GM12878 (cell line): ENCODE measurements around the gene TMEM63C. TPM values are rescaled to one million over a fixed set of nuclear protein-coding genes. Genes with fewer than 3 reads are reported as not detected.

Experiments
- ATAC-seq: fragments of 200-7000 bp; cut with Tn5 transposase; 3 replicates; pipeline ENCODE4 v1.9.1; 2020; ENCODE audit warnings: mild to moderate bottlenecking, moderate library complexity
- BruUV-seq: library from RNA; stranded (reverse); fragments of 400-500 nt; replicated peaks from 2 replicates; lab custom pipeline; 2021; lab: Mats Ljungman, UMichigan
- CTCF ChIA-PET: fragments of 300-600 bp; sonication (Branson Sonifier 250); formaldehyde crosslinking; extraction: SDS; loops from one replicate; lab custom pipeline; 2021; ENCODE audit warnings: inconsistent platforms; lab: Yijun Ruan, JAX
- POLR2A ChIA-PET: fragments of 350-600 bp; formaldehyde crosslinking; extraction: SDS; loops from one replicate; lab custom pipeline; 2021; ENCODE audit warnings: inconsistent platforms; lab: Charles Lee
- RAD21 ChIA-PET: fragments of 300-600 bp; sonication (Branson Sonifier 250); formaldehyde crosslinking; loops from one replicate; lab custom pipeline; 2023; ENCODE audit warnings: antibody characterized with exemption; ENCODE audit not compliant: unreplicated experiment; lab: Charles Lee
- SMC1A ChIA-PET: fragments of 300-600 bp; sonication (Branson Sonifier 250); formaldehyde crosslinking; loops from one replicate; lab custom pipeline; 2023; ENCODE audit not compliant: unreplicated experiment, uncharacterized antibody; lab: Charles Lee
- DNase-seq: peaks from one replicate; pipeline ENCODE4 v3.0.0-alpha.2; 2011; ENCODE audit warnings: low read depth, low spot score
- FAIRE-seq: peaks from 3 replicates; lab custom pipeline; 2011; peaks lifted over from hg19 to GRCh38; lab: Jason Lieb, UNC
- H2AFZ ChIP-seq: 2 replicates; pipeline ENCODE4 v1.6.0; 2011; ENCODE audit warnings: low read depth, low read length, control low read depth; ENCODE audit not compliant: control insufficient read depth
- H3K27ac ChIP-seq: 2 replicates; pipeline ENCODE4 v1.5.1; 2011; ENCODE audit warnings: control low read depth; ENCODE audit not compliant: control insufficient read depth, insufficient read depth
- H3K27me3 ChIP-seq, 2 experiments: replicated peaks in 1 of 2; 2 replicates each; pipeline versions ENCODE4 v1.6.0 to v1.6.1; 2011; ENCODE audit warnings: low read length in 1 of 2; ENCODE audit not compliant: control insufficient read depth in 2 of 2, insufficient read depth in 2 of 2
- H3K36me3 ChIP-seq, 2 experiments: 2 replicates each; pipeline ENCODE4 v1.5.1; 2011; ENCODE audit warnings: low read length in 1 of 2; ENCODE audit not compliant: control insufficient read depth in 2 of 2, insufficient read depth in 2 of 2
- H3K4me1 ChIP-seq: 2 replicates; pipeline ENCODE4 v1.6.1; 2011; ENCODE audit warnings: mild to moderate bottlenecking, low read length, moderate library complexity, mixed read lengths; ENCODE audit not compliant: control insufficient read depth, insufficient read depth
- H3K4me2 ChIP-seq: 2 replicates; pipeline ENCODE4 v1.6.0; 2011; ENCODE audit warnings: control low read depth; ENCODE audit not compliant: control insufficient read depth, insufficient read depth
- H3K4me3 ChIP-seq: fragments of 200-600 bp; sonication (generic); 2 replicates; pipeline ENCODE4 v1.5.1; 2016
- H3K79me2 ChIP-seq: 2 replicates; pipeline ENCODE4 v1.6.0; 2011; ENCODE audit warnings: low read length; ENCODE audit not compliant: control insufficient read depth, insufficient read depth
- H3K9ac ChIP-seq: 2 replicates; pipeline ENCODE4 v1.8.0; 2011; ENCODE audit warnings: low read length, control low read depth, mixed read lengths; ENCODE audit not compliant: control insufficient read depth, insufficient read depth
- H3K9me3 ChIP-seq: replicated peaks from 3 replicates; pipeline ENCODE4 v1.5.1; 2011; ENCODE audit warnings: mild to moderate bottlenecking, low read length; ENCODE audit not compliant: control insufficient read depth, insufficient read depth
- H4K20me1 ChIP-seq: 2 replicates; pipeline ENCODE4 v1.6.0; 2011; ENCODE audit not compliant: control insufficient read depth, insufficient read depth
- CBX3 ChIP-seq: fragments of 200-600 bp; sonication (generic); IDR thresholded peaks from 2 replicates; pipeline ENCODE4 v1.6.1; 2016; ENCODE audit warnings: low read depth, borderline replicate concordance
- CHD1 ChIP-seq: IDR thresholded peaks from 2 replicates; pipeline ENCODE4 v1.6.1; 2012; ENCODE audit warnings: low read depth, low read length, improper control_type of control experiment
- E2F8 ChIP-seq: fragments of 450-650 bp; IDR thresholded peaks from 2 replicates; pipeline ENCODE4 v1.6.1; 2018; ENCODE audit warnings: mild to moderate bottlenecking, low read depth, moderate library complexity; ENCODE audit not compliant: partially characterized antibody
- EZH2 ChIP-seq: IDR thresholded peaks from 2 replicates; pipeline ENCODE4 v1.6.1; 2012; ENCODE audit warnings: low read depth, mild to moderate bottlenecking, control low read depth, inconsistent platforms, low read length, borderline replicate concordance; ENCODE audit not compliant: control insufficient read depth
- HCFC1 ChIP-seq: fragments of 150-350 bp; IDR thresholded peaks from 2 replicates; pipeline ENCODE4 v1.6.1; 2014; ENCODE audit warnings: low read length
- PML ChIP-seq: IDR thresholded peaks from 2 replicates; pipeline ENCODE4 v1.6.1; 2012; ENCODE audit warnings: low read length, inconsistent platforms
- RB1 ChIP-seq: fragments of 450-650 bp; formaldehyde crosslinking; IDR thresholded peaks from 2 replicates; pipeline ENCODE4 v1.6.1; 2017; ENCODE audit warnings: mild to moderate bottlenecking, borderline replicate concordance
- RELA ChIP-seq: fragments of 450-650 bp; IDR thresholded peaks from 2 replicates; pipeline ENCODE4 v1.8.0; 2014; ENCODE audit warnings: borderline replicate concordance; ENCODE audit not compliant: partially characterized antibody
- SP1 ChIP-seq: IDR thresholded peaks from one replicate; pipeline ENCODE4 v1.6.1; 2011; ENCODE audit warnings: low read depth, low read length
- WRNIP1 ChIP-seq: IDR thresholded peaks from 2 replicates; pipeline ENCODE4 v1.6.1; 2011; ENCODE audit warnings: low read depth, low read length, improper control_type of control experiment, borderline replicate concordance
- YY1 ChIP-seq: IDR thresholded peaks from 2 replicates; pipeline ENCODE4 v1.6.1; 2011; ENCODE audit warnings: low read depth, mild to moderate bottlenecking, low read length
- ZBTB40 ChIP-seq: fragments of 450-650 bp; IDR thresholded peaks from 2 replicates; pipeline ENCODE4 v1.6.1; 2016; ENCODE audit warnings: mild to moderate bottlenecking, moderate library complexity, borderline replicate concordance
- WGBS: methylation state at CpG from one replicate; pipeline ENCODE4 v1.1.6; 2016; ENCODE audit warnings: low lambda C conversion rate; ENCODE audit not compliant: insufficient replicate concordance, insufficient coverage; ENCODE audit errors: missing lambda C conversion rate; 5-methylcytosine and 5-hydroxymethylcytosine counted together
- in situ Hi-C: fragments of 300-500 bp; cut with MboI; formaldehyde crosslinking; loops from 9 replicates; pipeline ENCODE4 v1.14.3; 2018; ENCODE audit warnings: mixed read lengths
- intact Hi-C: fragments of 100-400 bp; cut with micrococcal nuclease; formaldehyde crosslinking; loops from one replicate; pipeline ENCODE4 v1.14.2; 2022; ENCODE audit not compliant: unreplicated experiment
- polyA plus RNA-seq, 11 experiments: library from polyadenylated mRNA; depleted of rRNA in 4 of 11; unstranded in 6 of 11; stranded (reverse) in 5 of 11; fragments of >200 nt; fragmentation: Nextera tagmentation in 4 of 11; fragmentation: Illumina TruSeq in 1 of 11; extraction: Ambion mirVana in 4 of 11; extraction: Trizol in 1 of 11; gene quantifications; 1 replicate in 1 of 11; 2 replicates in 10 of 11; pipeline versions ENCODE4 v1.2.1 to v1.2.3, GENCODE V29; 2011 to 2016; ENCODE audit warnings: inconsistent platforms in 2 of 11, missing spikeins in 2 of 11, low read depth in 1 of 11
- total RNA-seq, 4 experiments: library from RNA; depleted of rRNA in 3 of 4; stranded (reverse); fragments of >200 nt in 3 of 4; fragmentation: Illumina TruSeq in 1 of 4; extraction: Trizol in 1 of 4; gene quantifications; 2 replicates each; pipeline versions ENCODE4 v1.2.1 to v1.2.3, GENCODE V29; 2013 to 2021
- TF ChIP-seq, protein P1 (sequence below), 3 experiments: IDR thresholded peaks in 2 of 3; conservative IDR thresholded peaks in 1 of 3; 2 replicates each; pipeline ENCODE4 v1.5.1; 2011; ENCODE audit warnings: low read depth in 3 of 3, low read length in 3 of 3, mild to moderate bottlenecking in 3 of 3, control low read depth in 2 of 3, moderate library complexity in 2 of 3, inconsistent platforms in 1 of 3, mixed read lengths in 1 of 3; ENCODE audit not compliant: control insufficient read depth in 2 of 3, insufficient read depth in 1 of 3; ENCODE audit errors: extremely low read depth in 1 of 3
- TF ChIP-seq, protein P2 (sequence below): fragments of 450-650 bp; conservative IDR thresholded peaks from 2 replicates; pipeline ENCODE4 v1.6.1; 2017; ENCODE audit warnings: mild to moderate bottlenecking, moderate library complexity

The TMEM63C gene
- total and polyA plus RNA-seq, 10 of the 15 experiments (the other 5 are each of a cell fraction or from before 2014, with no cell fraction given) = 0.06 to 1.3 (median 0.39) TPM; not detected in 4

GRCh38 chr14:77198561-77198960, 17.0 kb downstream of the TMEM63C start:
- no TSS peak for BruUV-seq
- Histone ChIP-seq H3K79me2 (no peaks in the 10 kb centered on the region), H3K36me3 (no peaks in the 10 kb centered on the region), H2AFZ (no peak overlapping the region), H3K27me3 (peaks cover 0 to 9% of the 10 kb centered on the region in 2 experiments; a peak in 2 of 4 replicates), H3K4me1 (no peaks in the 10 kb centered on the region), H3K4me3 (no peak overlapping the region), H3K9me3 (no peaks in the 10 kb centered on the region), H3K4me2 (no peak overlapping the region), H4K20me1 (no peaks in the 10 kb centered on the region), H3K9ac (no peak overlapping the region), H3K27ac (no peak overlapping the region)
- 40% methylated on average over 6 of the region's 6 CpGs for WGBS
- POLR2A ChIA-PET = no interaction called here
- ATAC-seq (no peak), FAIRE-seq (no peak), DNase-seq (no peak)
- RAD21 ChIA-PET = no interaction called here
- CTCF ChIA-PET = no interaction called here
- intact Hi-C loops = loop anchor here (1.0 kb wide), 1 partner anchor 16 kb away; no protein-coding TSS in a partner anchor
- SMC1A ChIA-PET = no interaction called here
- in situ Hi-C loops = no loop called here
- TF ChIP-seq CBX3 = no peak
- TF ChIP-seq, protein P1, sequence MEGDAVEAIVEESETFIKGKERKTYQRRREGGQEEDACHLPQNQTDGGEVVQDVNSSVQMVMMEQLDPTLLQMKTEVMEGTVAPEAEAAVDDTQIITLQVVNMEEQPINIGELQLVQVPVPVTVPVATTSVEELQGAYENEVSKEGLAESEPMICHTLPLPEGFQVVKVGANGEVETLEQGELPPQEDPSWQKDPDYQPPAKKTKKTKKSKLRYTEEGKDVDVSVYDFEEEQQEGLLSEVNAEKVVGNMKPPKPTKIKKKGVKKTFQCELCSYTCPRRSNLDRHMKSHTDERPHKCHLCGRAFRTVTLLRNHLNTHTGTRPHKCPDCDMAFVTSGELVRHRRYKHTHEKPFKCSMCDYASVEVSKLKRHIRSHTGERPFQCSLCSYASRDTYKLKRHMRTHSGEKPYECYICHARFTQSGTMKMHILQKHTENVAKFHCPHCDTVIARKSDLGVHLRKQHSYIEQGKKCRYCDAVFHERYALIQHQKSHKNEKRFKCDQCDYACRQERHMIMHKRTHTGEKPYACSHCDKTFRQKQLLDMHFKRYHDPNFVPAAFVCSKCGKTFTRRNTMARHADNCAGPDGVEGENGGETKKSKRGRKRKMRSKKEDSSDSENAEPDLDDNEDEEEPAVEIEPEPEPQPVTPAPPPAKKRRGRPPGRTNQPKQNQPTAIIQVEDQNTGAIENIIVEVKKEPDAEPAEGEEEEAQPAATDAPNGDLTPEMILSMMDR (IDR thresholded peaks at IDR 0.05 in 2 of 3, conservative IDR thresholded peaks at IDR 0.05 in 1 of 3; ENCODE audit: control insufficient read depth in 2 of 3, extremely low read depth in 1 of 3, insufficient read depth in 1 of 3, low read depth in 3 of 3, low read length in 3 of 3) = no peak
- TF ChIP-seq PML = no peak
- no peak for TF ChIP-seq E2F8
- no peak for TF ChIP-seq YY1
- no peak for TF ChIP-seq HCFC1
- TF ChIP-seq RB1 = no peak
- TF ChIP-seq, protein P2, sequence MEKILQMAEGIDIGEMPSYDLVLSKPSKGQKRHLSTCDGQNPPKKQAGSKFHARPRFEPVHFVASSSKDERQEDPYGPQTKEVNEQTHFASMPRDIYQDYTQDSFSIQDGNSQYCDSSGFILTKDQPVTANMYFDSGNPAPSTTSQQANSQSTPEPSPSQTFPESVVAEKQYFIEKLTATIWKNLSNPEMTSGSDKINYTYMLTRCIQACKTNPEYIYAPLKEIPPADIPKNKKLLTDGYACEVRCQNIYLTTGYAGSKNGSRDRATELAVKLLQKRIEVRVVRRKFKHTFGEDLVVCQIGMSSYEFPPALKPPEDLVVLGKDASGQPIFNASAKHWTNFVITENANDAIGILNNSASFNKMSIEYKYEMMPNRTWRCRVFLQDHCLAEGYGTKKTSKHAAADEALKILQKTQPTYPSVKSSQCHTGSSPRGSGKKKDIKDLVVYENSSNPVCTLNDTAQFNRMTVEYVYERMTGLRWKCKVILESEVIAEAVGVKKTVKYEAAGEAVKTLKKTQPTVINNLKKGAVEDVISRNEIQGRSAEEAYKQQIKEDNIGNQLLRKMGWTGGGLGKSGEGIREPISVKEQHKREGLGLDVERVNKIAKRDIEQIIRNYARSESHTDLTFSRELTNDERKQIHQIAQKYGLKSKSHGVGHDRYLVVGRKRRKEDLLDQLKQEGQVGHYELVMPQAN = no peak
- no peak for TF ChIP-seq WRNIP1
- TF ChIP-seq CHD1 = no peak
- TF ChIP-seq EZH2 = no peak
- TF ChIP-seq SP1 = no peak
- TF ChIP-seq RELA = no peak
- no peak for TF ChIP-seq ZBTB40
